Fibroblast of upper back skin (primary cell): ENCODE results near the gene ADAMTS13.

ENCODE experiments used
- DNase-seq: peaks from one replicate; pipeline ENCODE4 v3.0.0-alpha.2; 2013

ADAMTS13 gene

DNA sequence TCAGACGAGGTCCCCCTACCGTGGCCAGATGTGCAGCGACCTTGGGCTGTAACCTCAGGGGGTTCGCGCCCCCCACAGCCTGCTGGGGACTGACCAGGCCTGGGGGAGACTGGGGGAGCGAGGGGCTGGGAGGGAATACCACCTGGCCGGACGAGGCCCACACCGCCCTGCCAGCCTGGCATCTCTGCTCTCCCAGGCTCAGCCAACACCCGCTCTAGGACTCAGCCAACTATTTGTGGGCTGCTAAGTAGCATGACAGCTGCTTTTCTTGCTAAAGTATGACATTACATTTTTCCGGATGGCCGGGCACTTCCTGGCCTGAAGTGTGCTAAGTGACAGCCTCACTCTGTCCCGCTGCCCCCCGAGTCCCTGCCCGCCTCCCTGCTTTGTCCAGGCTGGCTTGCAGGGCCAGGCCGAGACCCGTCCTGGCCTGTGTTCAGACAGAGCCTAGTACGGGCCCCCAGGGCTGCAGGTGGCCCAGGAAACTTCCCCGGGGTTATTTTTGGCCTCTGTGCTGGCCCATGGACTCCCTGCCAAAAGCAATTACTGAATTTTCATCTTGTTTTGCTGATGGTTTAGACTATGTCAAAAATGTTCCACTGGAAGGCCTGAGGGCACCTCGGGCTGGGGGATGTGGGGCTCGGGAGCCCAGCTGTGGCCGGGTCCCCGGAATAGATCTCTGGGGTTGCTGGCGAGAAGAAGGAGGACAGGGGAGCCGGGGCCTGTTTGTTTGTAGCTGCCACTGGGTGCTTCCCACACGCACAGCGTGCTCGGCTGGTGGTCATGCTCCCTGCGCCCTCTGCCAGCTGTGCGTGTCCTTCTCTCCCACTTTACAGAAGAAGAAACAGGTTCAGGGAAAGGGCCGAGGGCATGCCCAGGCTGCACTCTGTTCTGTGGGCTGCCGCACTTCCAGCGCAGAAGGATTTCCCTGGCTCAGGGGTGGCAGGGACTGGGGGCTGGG lies 70.2 kb downstream of the ADAMTS13 start:
- DNase-seq = no peak

GRCh38 chr9:133493428-133493827 lies 71.3 kb downstream of the ADAMTS13 start:
- no peak for DNase-seq

DNA sequence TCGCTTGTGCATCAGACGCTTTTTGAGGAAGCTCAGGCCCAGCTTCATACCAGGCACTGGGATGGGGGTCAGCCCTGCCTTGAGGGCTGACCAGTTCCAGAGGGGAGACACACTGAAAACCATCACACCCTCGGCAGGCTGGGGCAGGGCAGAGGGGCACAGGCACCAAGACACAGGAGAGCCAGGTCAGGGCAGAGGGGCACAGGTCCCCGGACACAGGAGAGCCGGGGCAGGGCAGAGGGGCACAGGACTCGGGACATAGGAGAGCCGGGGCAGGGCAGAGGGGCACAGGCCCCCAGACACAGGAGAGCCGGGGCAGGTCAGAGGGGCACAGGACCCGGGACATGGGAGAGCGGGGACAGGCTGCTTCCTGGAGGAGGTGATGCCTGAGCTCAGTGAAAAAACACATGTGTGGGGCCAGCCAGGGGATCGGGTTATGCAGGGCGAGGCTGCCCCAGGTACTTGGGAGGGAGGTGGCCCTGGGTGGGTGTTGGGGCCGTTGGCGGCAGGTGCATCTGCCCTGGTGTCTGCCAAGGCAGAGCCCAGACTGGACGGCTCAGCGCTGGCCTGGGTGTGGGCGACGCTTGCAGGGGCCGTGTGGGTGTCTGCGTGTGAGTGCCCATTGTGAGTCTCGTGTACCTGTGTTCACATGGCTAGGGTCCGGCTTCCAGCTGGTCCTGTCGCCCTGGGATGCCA lies 71.8 kb downstream of the ADAMTS13 start:
- no peak for DNase-seq

DNA sequence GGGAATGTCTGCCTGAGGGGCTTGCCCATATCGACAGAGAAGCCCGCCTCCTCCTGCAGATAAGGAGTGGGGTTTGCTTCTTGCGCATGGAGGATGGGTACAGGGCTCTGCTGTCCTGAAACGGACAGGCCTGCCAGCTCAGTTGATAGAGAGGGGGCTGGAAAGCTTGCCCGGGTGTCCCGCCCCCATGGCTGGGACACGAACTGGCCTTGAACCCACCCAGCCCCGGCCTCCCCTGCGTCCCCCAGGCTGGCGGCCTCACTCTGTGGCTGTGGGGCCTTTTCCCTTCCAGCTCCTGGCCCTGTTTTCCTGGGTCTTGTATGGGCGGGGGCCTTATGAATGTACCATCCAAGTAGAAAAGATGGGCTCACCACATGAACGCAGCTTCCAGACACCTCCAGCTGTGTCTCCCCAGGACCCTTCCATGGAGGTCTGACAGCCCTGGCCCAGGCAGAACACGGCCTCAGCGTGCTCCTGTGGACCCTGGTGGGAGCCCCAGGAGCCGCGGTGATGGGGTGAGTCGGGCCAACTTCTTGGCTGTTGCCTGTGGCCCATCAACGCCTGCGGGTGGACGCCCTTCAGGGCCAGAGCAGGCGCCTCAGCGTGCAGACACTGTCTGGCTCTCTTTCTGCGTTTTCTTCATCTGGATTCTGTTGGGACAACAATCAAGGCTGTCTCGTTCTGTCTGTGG lies 72.6 kb downstream of the ADAMTS13 start:
- no peak for DNase-seq

DNA sequence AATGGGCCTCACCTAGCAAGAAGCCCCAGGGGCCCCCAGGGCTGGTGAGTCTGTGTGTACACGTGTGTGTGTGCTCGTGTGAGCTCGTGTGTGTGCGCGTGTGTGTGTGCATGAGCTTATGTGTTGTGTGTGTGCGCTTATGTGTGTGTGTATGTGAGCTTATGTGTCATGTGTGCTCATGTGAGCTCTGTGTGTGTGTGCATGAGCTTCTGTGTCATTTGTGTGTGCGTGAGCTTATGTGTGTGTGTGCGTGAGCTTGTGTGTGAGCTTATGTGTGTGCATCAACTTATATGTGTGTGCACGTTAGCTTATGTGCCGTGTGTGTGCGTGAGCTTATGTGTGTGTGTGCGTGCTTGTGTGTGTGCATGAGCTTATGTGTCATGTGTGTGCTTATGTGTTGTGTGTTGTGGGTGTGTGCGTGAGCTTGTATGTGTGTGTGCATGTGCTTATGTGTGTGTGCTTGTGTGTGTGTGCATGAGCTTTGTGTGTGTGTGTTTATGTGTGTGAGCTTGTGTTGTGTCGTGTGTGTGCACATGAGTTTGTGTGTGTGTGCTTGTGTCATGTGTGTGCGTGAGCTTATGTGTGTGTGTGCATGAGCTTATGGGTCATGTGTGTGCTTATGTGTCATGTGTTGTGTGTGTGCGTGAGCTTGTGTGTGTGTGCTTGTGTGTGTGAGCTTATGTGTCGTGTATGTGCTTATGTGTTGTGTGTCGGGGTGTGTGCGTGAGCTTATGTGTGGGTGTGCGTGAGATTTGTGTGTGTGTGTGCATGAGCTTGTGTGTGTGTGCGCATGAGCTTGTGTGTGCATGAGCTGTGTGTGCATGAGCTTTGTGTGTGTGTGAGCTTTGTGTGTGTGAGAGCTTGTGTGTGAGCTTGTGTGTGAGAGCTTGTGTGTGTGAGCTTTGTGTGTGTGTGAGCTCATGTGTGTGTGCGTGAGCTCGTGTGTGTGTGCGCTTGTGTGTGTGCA lies 73.4 kb downstream of the ADAMTS13 start:
- no peak for DNase-seq

DNA sequence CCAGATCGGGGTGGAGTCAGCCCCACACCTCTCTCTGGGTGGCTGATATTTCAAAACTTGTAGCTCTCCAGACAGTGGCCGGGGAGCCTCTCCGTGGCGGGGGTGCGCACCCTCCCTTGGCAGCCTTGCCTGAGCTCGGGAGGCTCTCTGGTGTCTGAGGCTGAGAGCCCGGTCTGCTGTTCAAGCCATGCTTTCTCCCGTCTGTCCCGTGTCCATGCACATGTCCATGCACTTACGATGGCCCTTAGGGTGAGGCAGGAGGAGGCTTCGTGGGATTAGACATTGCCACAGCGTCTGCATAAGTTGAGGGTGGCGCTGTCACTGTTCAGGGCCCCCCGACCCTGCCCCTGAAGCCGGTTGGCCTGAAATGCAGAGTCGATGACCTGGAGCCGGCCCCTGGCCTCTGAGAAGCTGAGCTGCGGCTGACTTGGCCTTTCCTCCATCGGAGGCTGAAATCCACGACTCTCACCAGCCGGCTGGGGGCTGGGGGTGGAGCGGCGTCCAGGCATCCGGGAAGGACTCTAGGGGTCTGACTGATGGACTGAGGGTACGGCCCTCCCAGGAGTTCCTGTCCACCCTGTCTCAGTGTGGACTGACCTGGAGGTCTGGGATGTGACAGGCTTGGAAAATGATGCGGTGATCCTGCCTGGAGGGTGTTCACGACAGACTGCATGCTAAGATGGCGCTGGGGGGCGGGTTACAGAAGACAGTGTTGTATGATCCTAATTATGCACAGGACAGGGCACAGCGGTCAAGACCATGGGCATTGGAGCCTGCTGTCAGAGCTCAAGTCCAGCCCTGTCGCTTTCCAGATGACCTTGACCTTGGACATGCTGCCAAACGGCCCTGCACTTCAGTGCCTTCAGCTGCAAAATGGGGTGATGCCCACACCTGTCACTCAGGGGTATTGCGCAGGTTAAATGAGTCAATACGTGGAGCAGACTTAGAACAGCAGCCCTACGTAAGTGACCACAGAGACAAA lies 75.0 kb downstream of the ADAMTS13 start:
- no peak for DNase-seq

- no peak for DNase-seq
Measured at GRCh38 chr9:133499132-133499891, 77.1 kb downstream of the ADAMTS13 start.

DNA sequence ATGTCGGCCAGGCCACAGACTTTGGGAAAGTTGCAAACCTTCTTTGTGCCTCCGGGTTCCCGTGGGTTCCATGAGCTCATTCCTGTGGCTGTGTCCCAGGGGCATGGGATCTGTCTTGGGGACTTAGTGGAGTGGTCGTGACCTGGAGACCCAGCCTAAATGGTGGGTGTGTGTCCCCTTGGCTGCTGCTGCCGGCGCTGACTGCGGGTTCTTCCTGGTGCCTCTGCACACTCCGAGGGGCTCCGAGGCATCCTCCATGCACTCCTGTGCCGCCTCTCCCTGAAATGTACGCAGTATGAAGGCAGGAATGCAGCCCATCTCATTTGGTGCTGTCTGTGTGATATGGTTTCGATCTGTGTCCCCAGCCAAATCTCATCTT lies 77.7 kb downstream of the ADAMTS13 start:
- DNase-seq = no peak

DNA sequence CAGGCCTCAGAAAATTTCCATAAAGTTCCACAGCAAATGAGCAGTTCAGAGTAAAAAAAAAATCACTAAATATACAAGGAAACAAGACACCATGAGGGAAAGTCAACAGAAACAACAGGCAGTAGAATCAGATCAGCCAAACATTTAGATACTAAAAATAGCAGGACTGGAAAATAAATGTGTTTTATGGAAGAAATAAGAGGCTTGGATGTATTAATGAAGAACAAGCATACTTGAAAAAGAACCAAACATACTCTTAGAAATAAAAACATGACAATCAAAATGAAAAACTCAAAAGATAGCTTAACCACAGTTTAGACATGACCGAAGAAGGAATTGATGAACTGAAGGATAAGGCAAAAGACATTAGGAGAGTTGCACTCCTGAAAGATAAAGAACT lies 79.9 kb downstream of the ADAMTS13 start:
- no peak for DNase-seq

- DNase-seq = peak; percentile 31
Measured at GRCh38 chr9:133505186-133505830, 83.1 kb downstream of the ADAMTS13 start.

DNA sequence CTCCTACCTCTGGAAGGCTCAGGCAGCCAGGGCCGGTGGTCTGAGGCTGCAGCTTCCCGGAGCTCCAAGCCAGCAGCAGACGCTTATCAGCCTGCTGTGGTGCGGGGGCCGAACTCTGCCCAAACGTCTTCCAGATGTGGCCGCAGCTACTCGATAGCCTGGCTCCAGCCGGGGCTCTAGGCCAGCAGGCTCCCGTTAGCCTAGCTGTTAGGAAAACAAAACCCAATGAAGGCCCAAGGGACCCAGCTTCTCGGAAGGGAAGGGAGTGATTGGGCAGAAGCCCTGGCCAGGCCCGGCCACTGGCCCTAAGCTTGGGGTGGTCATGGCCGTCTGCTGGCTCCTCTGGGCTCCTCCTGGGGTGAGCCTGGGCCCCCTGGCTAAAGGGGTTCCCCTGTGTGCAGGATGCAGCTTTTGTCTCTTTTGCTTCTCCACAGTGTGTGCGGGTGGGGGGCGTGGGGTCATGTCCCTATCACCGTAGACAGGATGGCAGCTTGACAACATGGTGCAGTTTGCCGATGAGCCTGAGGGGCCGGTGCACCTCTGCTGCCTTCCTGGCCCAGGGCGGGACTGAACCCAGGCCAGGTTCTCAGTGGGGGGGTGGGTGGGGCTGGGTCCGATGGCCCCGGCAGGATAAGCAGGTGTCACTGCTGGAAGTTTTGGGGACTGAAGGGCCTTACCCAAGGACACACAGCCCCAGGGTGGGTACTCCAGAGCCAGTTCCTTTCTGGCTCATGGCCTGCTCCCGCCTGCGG lies 83.9 kb downstream of the ADAMTS13 start:
- peak; percentile 71 for DNase-seq

GRCh38 chr9:133506653-133507038 lies 84.5 kb downstream of the ADAMTS13 start:
- DNase-seq = peak; percentile 76

GRCh38 chr9:133507246-133507965 lies 85.2 kb downstream of the ADAMTS13 start:
- no peak for DNase-seq

DNA sequence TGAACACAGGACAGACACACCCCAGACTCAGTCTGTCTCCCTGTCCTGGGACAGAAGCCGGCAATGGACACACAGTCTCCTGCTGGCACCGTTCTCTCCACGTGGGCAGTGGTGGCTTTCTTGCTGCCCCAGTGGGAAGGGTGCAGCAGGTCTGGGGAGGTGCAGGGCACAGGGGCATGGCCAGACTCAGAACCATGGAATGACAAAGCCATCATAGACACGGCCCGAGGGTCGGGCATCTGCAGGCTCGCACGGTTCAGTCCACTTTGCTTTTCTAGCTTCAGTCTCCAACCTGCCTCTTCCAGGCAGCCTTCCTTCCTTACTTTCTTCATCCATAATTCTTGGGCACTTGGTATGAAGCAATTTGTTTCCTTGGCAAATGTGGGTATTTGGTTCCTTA lies 85.9 kb downstream of the ADAMTS13 start:
- no peak for DNase-seq
